ENCODE measurements around the gene APEH.
"Not testable (repeated sequence)": the region's sequence is repeated elsewhere in the genome, so short reads cannot be mapped to it uniquely, and the experiment has no call there.

APEH gene

DNA sequence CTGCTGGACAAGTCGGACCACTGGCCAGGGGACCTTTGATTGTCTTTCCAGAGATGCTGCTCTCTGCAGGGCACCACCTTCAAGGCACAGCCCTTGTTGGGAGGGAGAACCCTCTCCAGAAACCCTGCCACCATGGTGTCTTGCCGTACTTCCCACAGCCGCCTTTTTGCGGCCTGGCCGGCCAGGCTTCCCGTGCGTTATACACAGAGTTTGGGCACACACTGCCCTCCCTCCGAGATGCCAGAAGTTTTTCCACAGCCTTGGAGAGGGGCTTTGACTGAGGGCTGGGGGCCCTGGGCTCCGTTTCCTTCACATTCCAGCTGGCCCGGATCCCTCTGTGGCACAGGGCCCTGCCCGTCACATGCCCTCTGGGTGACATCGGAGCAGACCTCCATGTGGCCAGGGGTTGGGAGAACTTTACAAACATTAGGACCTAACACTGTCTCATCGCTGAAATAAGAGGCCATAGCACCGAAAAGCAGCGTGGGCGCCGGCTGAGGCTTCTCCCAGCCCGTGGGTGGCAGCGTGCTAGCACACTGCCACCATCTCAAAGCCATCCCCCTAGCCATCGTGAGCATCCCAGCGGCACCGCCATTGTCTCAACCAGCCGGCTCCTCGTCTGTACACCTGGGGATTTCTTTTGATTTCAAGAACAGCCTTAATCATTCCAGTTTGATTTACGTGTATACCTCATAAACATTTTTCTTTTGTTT lies 6.3 kb upstream of the APEH start:
- Mint-ChIP-seq H3K27me3 (ENCODE audit: low read depth) (no peaks in the 10 kb centered on the region), H3K4me3 (no peak overlapping the region), H3K36me3 (ENCODE audit: low read depth) (no peaks in the 10 kb centered on the region), H3K27ac (no peak overlapping the region), H3K4me1 (ENCODE audit: low read depth) (peaks cover 7% of the 10 kb centered on the region), H3K9me3 (no peaks in the 10 kb centered on the region)
- DNase-seq (ENCODE audit: low spot score): no peak

DNA sequence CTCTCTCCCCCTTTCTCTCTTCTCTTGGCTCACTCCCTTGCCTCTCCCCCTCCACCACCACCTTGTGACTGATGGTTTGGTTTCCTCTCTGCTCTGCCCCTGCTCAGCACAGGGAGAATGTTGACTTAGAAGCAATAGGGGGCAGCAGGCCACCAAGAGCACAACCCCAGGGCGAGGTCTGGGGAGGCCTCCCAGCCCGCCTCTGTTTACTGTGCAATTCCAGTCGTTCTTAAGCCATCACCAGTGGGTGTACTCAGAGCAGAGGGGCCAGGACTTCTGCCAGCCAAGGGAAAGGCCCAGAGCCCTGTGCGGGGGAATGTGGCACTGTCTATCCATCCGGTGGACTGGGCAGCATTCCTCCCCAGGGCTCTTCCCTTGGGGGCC lies 5.7 kb upstream of the APEH start:
- no peak for DNase-seq (ENCODE audit: low spot score)
- Mint-ChIP-seq H3K27ac (no peak overlapping the region), H3K4me3 (no peak overlapping the region)

DNA sequence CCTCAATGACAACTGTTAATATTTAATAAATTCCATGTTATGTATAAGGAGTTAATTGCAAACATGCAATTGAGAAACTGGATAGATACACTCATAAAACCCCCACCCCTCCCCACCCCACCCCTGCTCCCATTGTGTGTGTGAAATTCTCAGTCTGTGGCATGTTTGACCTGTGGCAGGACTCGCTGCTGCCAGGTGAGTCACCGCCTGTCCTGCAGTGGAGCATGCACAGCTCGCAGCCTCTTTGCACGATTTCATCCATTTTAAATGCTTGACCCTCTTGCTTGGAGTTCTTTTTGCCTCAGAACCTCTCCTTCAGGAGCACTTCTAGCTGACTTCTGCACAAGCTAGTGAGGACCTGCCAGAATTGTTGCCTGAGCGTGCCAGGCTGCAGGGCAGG lies 5.3 kb upstream of the APEH start:
- Mint-ChIP-seq H3K27me3 (ENCODE audit: low read depth) (no peaks in the 10 kb centered on the region), H3K9me3 (no peaks in the 10 kb centered on the region), H3K4me3 (no peak overlapping the region), H3K4me1 (ENCODE audit: low read depth) (peaks cover 10% of the 10 kb centered on the region), H3K36me3 (ENCODE audit: low read depth) (no peaks in the 10 kb centered on the region), H3K27ac (no peak overlapping the region)
- DNase-seq (ENCODE audit: low spot score): no peak

More for the DNA sequence above, 5.7 kb upstream of the APEH start:
- H3K36me3 Mint-ChIP-seq (ENCODE audit: low read depth): no peaks in the 10 kb centered on the region
- peaks cover 10% of the 10 kb centered on the region for H3K4me1 Mint-ChIP-seq (ENCODE audit: low read depth)
- H3K9me3 Mint-ChIP-seq: no peaks in the 10 kb centered on the region
- no peaks in the 10 kb centered on the region for H3K27me3 Mint-ChIP-seq (ENCODE audit: low read depth)

DNA sequence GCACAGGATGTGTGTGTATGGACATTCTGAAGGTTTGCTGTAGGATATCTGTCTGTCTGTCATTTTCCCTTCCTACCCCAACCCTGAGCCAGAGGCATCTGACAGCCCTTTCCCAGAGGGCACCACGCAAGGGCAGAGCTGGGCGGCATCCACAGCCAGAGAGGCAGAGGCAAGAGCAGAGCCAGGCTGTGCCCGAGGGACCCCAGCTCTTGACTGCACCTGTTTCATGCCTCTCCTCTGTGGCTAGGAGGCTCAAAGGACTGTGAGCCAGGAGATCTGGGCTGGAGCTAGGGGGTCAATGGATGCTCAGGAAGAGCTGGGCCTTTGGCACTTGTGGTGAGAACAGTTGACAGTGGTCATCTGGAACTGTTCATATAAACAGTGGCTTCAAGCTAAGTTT lies 4.8 kb upstream of the APEH start:
- no peak for DNase-seq (ENCODE audit: low spot score)
- no peaks in the 10 kb centered on the region for H3K27me3 Mint-ChIP-seq (ENCODE audit: low read depth)
- H3K4me1 Mint-ChIP-seq (ENCODE audit: low read depth): peaks cover 10% of the 10 kb centered on the region
- no peak overlapping the region for H3K4me3 Mint-ChIP-seq
- H3K9me3 Mint-ChIP-seq: no peaks in the 10 kb centered on the region
- no peaks in the 10 kb centered on the region for H3K36me3 Mint-ChIP-seq (ENCODE audit: low read depth)
- no peak overlapping the region for H3K27ac Mint-ChIP-seq

DNA sequence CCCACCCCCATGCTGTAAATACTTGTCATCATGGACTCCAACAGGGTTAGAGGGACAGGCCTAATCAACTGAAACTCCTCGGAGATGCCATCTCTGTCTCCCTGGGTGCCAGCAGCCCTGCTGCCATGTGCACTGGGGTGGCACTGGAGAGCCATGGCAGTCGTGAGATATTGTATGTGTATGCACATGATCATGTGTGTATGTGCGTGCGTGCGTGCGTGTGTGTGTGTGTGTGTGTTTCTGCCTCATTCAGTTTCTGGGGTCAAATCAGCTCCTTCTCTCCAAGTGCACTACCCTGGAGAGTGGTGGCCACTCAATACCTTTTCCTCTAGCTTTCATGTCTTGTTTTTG lies 3.2 kb upstream of the APEH start:
- H3K27ac Mint-ChIP-seq: no peak overlapping the region
- H3K4me3 Mint-ChIP-seq: no peak overlapping the region
- H3K36me3 Mint-ChIP-seq (ENCODE audit: low read depth): peaks cover 3% of the 10 kb centered on the region
- peaks cover 13% of the 10 kb centered on the region for H3K4me1 Mint-ChIP-seq (ENCODE audit: low read depth)
- H3K9me3 Mint-ChIP-seq: no peaks in the 10 kb centered on the region
- DNase-seq (ENCODE audit: low spot score): no peak
- H3K27me3 Mint-ChIP-seq (ENCODE audit: low read depth): no peaks in the 10 kb centered on the region

DNA sequence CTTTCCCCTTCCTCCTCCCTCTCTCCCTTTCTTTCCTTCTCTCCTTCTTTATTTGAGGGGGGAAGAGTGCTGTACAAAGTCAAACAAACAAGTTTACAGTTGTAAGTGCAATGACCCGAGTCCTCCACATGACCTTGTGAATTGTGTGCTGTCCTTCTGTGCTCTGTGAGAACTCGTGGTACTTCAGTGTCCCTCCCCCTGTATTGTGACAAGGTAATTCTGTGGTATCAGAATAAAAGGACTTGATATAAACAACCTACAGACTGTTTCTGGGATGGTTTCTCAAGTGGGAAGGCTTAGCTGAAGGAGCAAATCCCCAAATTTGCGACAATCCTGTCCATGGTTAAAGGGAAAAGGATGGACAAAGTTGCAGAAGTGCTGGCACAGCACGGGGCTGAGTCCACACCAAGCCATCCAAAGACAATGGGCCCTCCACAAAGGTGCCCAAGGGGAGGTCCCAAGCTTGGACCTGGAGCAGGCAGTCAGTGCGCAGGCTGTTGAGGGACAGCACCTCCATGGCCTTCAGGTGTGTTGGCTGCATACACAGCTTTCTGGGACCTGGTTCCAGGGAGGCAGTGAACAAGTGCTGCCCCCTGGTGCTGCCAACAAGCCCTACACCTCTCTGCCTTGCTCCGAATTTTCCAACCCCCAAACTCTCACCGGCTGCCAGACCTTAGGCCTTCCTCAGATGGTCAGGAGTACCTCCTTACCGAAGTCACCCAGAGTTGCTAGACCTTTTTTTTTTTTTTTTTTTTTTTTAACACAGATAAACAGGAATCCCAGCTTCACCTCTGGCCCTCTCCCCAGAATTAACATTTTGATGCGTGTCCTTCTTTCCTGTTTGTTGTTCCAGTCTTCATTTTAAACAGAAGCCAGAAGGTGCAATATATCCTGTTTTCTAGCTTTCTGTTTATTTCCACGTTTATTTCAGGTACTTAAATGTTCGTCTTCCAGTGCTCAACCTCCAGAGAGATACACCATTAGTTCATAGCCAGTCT lies 2.6 kb upstream of the APEH start:
- Mint-ChIP-seq H3K4me1 (ENCODE audit: low read depth) (peaks cover 13% of the 10 kb centered on the region), H3K27ac (peak overlapping the region; percentile 51), H3K4me3 (peak overlapping the region; percentile 72), H3K9me3 (no peaks in the 10 kb centered on the region), H3K27me3 (ENCODE audit: low read depth) (no peaks in the 10 kb centered on the region), H3K36me3 (ENCODE audit: low read depth) (peaks cover 5% of the 10 kb centered on the region)
- DNase-seq (ENCODE audit: low spot score): peak; percentile 65

DNA sequence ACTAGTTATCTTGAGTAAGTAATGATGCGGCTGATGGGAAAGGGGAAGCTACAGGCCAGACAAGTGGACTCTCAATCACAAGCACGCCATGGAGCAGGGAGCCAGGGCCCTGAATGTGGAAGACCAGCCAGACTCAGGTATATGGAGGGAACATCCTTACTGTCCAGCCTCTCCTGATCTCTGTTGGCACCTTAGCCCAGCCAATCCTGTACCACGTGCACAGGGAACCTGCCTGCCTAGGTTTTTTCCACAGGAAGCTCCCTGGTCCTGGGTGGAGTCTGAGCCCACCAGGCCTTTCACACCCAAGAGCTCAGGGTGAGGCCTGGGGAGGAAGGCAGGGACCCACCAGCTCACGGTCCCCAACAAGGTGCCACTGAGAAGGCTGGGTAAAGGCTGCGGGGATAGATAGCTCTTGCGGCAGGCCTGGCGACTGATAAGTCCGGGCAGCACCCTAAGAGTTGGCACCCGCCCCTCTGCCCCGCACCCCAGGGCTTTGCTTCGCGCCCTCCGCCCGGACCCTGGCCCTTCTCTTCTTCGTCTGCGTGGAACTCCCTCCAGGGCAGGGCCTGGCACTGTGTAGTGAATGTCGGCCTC lies 933 bp upstream of the APEH start:
- Mint-ChIP-seq H3K27ac (peak overlapping the region; percentile 98), H3K4me1 (ENCODE audit: low read depth) (peaks cover 13% of the 10 kb centered on the region), H3K4me3 (peak overlapping the region; percentile 93), H3K27me3 (ENCODE audit: low read depth) (no peaks in the 10 kb centered on the region), H3K9me3 (no peaks in the 10 kb centered on the region), H3K36me3 (ENCODE audit: low read depth) (peaks cover 7% of the 10 kb centered on the region)
- DNase-seq (ENCODE audit: low spot score): peak; percentile 15

DNA sequence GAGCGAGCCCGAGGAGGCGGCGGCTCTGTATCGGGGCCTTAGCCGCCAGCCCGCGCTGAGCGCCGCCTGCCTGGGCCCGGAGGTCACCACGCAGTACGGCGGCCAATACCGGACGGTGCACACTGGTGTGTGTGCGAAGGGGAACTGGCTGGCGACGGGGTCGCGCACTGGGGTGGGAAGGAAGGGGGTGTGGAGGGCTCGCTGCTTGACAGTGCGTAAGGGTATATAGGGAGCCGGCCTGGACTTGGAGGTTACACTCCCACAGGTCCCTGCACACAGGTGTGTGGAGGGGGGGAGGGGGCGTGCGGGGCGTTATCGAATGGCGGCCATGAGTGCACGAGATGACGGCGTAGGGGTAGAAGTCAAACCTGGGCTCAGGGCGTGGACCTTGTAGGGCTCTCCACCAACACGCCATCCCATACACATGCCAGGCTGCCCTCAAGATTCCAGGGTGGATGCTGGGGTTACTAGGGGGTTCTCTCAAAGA lies 389 bp downstream of the APEH start:
- peaks cover 8% of the 10 kb centered on the region for H3K36me3 Mint-ChIP-seq (ENCODE audit: low read depth)
- H3K4me3 Mint-ChIP-seq: peak overlapping the region; percentile 93
- no peaks in the 10 kb centered on the region for H3K27me3 Mint-ChIP-seq (ENCODE audit: low read depth)
- DNase-seq (ENCODE audit: low spot score): no peak
- no peaks in the 10 kb centered on the region for H3K9me3 Mint-ChIP-seq
- H3K27ac Mint-ChIP-seq: peak overlapping the region; percentile 98
- peaks cover 13% of the 10 kb centered on the region for H3K4me1 Mint-ChIP-seq (ENCODE audit: low read depth)

DNA sequence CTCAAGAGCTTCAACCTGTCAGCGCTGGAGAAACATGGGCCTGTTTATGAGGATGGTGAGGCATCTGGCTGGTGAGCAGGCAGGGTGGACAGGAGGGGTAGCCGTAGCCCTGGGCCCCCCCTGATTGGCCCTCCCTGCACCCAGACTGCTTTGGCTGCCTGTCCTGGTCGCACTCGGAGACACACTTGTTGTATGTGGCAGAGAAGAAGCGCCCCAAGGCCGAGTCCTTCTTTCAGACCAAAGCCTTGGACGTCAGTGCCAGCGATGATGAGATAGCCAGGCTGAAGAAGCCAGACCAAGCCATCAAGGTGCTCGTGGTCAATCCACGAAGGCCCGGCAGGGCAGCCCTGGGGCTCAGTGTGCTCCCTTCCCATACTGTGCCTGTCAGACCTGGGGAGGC lies 1.8 kb downstream of the APEH start:
- Mint-ChIP-seq H3K36me3 (ENCODE audit: low read depth) (peaks cover 14% of the 10 kb centered on the region), H3K4me1 (ENCODE audit: low read depth) (peaks cover 13% of the 10 kb centered on the region), H3K27ac (no peak overlapping the region), H3K9me3 (no peaks in the 10 kb centered on the region), H3K4me3 (peak overlapping the region; percentile 8), H3K27me3 (ENCODE audit: low read depth) (no peaks in the 10 kb centered on the region)
- no peak for DNase-seq (ENCODE audit: low spot score)

DNA sequence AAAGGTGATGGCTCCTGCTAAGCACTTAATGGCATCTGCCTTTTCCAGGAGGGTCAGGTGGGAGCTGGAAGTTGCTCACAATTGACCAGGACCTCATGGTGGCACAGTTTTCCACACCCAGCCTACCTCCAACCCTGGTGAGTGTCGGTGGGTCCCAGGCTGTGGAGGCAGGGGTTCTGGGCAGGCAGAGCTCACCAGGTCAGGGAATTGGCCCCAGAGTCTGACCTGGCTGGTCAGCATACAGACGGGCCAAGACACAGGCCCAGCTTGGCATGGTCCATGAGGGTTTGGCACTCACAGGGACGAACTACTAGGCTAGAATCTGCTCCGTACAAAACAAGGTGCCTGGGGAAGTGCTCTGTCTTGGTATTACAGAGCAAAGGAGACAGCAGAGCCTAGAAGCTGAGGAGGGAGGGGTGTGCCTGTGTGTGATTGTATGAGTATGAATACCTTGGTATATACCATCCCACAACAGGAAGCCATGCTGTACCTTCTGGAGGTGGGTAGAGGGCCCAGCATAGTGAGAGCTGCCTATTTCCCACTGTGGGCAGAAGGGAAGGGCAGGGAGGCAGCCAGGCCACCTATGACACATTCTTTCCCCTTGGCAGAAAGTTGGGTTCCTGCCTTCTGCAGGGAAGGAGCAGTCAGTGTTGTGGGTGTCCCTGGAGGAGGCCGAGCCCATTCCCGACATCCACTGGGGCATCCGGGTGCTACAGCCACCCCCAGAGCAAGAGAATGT lies 6.5 kb downstream of the APEH start:
- no peak overlapping the region for H3K27ac Mint-ChIP-seq
- H3K27me3 Mint-ChIP-seq (ENCODE audit: low read depth): no peaks in the 10 kb centered on the region
- H3K36me3 Mint-ChIP-seq (ENCODE audit: low read depth): peaks cover 20% of the 10 kb centered on the region
- H3K4me1 Mint-ChIP-seq (ENCODE audit: low read depth): no peaks in the 10 kb centered on the region
- no peak overlapping the region for H3K4me3 Mint-ChIP-seq
- DNase-seq (ENCODE audit: low spot score): no peak
- H3K9me3 Mint-ChIP-seq: no peaks in the 10 kb centered on the region

DNA sequence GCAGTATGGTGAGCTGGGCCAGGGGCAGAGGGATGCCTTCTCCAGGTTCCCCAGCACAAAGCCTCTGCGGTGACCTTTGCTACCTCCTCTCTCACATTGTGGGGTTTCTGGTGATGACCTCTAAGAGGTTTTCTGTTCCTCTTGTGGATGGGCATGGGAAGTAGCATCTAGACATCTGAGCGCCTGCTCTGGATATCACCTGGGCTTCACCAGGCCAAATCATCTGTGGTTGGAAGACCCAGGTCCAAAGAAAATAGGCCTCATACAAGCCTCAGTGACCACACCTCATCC lies 7.0 kb downstream of the APEH start:
- no peak for DNase-seq (ENCODE audit: low spot score)
- no peaks in the 10 kb centered on the region for H3K27me3 Mint-ChIP-seq (ENCODE audit: low read depth)
- no peaks in the 10 kb centered on the region for H3K4me1 Mint-ChIP-seq (ENCODE audit: low read depth)
- H3K4me3 Mint-ChIP-seq: no peak overlapping the region
- H3K9me3 Mint-ChIP-seq: no peaks in the 10 kb centered on the region
- H3K36me3 Mint-ChIP-seq (ENCODE audit: low read depth): peaks cover 17% of the 10 kb centered on the region
- no peak overlapping the region for H3K27ac Mint-ChIP-seq

DNA sequence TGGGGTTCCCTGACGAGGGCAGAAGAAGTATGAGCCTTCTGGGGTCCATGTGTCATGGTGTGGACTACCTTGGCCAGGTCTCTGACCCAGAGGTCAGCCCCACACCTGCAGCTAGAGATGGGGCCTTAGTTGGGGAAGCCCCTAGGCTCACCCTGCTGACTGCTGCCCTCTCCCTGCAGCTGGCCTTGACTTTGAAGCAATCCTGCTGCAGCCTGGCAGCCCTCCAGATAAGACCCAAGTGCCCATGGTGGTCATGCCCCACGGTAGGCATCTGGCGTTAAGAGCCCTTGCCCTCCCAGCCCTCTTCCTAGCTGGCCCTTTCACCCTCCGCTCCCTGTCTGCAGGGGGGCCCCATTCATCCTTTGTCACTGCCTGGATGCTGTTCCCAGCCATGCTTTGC lies 7.4 kb downstream of the APEH start:
- H3K27ac Mint-ChIP-seq: no peak overlapping the region
- no peak overlapping the region for H3K4me3 Mint-ChIP-seq
- peaks cover 16% of the 10 kb centered on the region for H3K36me3 Mint-ChIP-seq (ENCODE audit: low read depth)
- no peaks in the 10 kb centered on the region for H3K9me3 Mint-ChIP-seq
- H3K4me1 Mint-ChIP-seq (ENCODE audit: low read depth): no peaks in the 10 kb centered on the region
- no peak for DNase-seq (ENCODE audit: low spot score)
- H3K27me3 Mint-ChIP-seq (ENCODE audit: low read depth): no peaks in the 10 kb centered on the region

DNA sequence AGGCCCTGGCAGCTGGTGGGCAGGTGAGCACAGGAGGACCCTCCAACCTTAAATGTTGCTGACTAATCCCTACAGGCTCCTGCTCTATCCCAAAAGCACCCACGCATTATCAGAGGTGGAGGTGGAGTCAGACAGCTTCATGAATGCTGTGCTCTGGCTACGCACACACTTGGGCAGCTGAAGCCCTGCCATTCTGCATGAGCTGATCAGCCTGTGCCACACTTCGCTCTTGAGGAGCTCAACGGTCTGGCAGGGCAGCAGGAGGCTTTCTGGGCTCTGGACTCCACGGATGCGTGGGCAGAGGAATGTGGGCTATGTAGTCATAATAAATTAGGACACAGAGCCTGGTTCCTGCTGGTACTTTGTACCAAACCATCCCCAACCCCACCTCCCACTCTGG lies 9.0 kb downstream of the APEH start:
- no peaks in the 10 kb centered on the region for H3K9me3 Mint-ChIP-seq
- H3K4me1 Mint-ChIP-seq (ENCODE audit: low read depth): no peaks in the 10 kb centered on the region
- H3K27ac Mint-ChIP-seq: no peak overlapping the region
- DNase-seq (ENCODE audit: low spot score): no peak
- no peaks in the 10 kb centered on the region for H3K27me3 Mint-ChIP-seq (ENCODE audit: low read depth)
- no peak overlapping the region for H3K4me3 Mint-ChIP-seq
- peaks cover 14% of the 10 kb centered on the region for H3K36me3 Mint-ChIP-seq (ENCODE audit: low read depth)

DNA sequence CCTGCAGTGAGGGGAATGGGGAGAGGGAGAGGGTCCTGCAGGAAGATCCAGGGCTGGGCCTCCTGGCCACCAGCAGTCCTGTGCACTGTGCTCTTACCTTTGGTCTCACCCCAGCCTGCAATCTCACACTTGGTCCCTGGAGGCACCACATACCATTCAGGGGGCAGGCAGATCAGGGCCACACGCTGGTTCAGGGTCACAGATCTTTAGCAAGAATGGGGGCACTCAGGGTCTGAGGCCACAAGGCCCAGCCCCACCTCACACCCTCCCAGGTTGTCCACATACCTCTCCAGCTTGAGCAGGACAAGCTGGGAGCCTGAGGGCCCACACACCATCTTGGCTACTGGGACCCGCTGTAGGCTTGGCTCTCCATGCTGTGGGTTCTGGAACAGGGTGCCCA lies 10.3 kb downstream of the APEH start:
- peaks cover 12% of the 10 kb centered on the region for H3K36me3 Mint-ChIP-seq (ENCODE audit: low read depth)
- not testable (repeated sequence) for DNase-seq (ENCODE audit: low spot score); H3K4me3 Mint-ChIP-seq; H3K9me3 Mint-ChIP-seq; H3K4me1 Mint-ChIP-seq (ENCODE audit: low read depth); H3K27ac Mint-ChIP-seq; H3K27me3 Mint-ChIP-seq (ENCODE audit: low read depth)

All from T-helper 2 cell treated with Interferon-gamma antibody and Interleukin-4, amounts not matched to agents 5 μg/mL and 100 μg/mL, for 36 hours (primary cell).